NOMO-1 (cell line): ENCODE data around the gene CAMK1D.

Experiments used
- DNase-seq, 2 experiments: peaks; one replicate each; lab custom pipeline; 2025; ENCODE audit not compliant: unreplicated experiment in 2 of 2; lab: John Stamatoyannopoulos, UW

The CAMK1D gene

DNA sequence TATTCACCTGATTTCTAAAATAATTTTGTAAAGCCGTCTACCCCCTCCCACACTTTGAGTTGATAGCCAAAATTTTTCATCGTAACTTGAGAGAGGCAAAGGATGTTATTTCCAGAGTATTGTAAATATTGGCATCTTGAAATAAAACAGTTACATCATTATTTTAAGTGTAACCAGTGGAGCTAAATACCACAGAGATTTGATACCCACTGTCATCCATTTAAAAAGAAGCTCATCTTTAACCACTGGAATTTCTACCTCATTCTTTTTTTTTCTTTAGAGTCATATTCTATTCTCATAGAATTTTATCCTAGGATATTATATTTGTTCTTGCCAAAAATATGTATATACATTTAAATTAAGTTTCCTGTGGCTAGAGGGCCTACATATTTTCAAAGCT, 48.6 kb downstream of the CAMK1D start:
- no peak for DNase-seq

DNA sequence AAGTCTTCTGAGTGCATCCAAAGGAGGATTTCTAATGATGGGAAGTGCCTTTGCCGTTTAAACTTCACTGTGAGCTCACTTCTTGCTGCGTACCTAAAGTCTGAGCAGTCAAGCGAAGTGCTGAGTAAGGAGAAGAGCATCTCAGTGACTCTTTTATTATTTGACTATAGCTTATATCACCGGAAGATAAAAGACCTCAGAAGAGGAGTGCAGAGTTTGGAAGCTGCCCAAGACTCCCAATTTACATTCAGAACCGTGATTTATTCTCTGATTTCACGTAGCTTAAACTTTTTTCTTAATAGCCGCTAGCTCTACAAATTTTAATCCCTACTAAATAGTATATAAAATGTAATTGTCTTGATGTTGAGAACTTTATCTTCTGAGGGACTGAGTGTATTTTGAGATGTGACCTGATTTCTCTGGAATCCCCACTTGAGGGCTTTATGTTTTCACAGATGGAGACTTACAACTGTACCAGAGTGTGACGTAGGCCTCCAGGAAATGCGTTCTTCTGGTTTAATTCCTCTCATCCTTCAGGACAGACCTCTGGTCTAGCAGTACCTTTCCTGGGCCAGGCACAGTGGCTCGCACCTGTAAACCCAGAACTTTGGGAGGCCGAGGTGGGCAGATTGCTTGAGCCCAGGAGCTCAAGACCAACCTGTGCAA, 51.1 kb downstream of the CAMK1D start:
- DNase-seq = no peak

DNA sequence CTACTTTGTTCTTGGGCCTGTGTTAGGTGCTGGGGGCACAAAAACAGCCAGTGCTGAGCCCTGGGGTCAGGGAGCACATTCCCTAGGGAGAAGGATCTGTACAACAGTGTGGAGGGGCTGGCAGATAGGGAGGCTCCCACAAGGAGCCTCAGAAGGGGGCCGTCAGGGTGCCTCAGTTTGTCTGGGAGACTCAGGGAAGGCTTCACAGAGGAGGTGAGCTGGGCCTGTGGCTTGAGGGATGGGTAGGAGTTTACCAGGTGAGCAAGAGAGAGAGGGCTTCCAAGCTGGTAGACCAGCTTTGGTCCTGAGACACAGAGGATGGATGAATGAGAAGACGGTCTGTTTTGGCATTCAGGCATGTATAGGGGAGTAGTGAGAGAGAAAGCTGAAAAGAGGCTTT, 52.1 kb downstream of the CAMK1D start:
- DNase-seq = no peak

DNA sequence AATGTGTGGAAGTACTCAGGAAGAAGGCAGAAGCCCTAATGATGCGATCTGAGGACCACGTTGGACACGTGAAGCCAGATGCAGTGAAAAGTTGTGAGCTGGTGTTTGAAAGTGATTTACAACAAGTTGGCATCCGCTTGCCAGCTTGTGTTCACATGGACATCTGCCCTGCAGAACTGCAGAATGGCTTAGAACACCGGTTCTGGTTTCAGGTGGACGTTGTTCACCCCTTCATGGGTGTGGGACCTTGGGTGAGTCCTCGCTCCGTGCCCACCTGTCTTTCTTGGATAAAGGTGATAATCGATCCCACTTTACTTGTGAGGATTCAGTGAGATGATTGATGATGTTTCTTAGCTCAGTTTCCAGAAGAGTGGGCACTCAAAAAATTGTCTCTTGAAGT, 53.8 kb downstream of the CAMK1D start:
- DNase-seq = no peak

DNA sequence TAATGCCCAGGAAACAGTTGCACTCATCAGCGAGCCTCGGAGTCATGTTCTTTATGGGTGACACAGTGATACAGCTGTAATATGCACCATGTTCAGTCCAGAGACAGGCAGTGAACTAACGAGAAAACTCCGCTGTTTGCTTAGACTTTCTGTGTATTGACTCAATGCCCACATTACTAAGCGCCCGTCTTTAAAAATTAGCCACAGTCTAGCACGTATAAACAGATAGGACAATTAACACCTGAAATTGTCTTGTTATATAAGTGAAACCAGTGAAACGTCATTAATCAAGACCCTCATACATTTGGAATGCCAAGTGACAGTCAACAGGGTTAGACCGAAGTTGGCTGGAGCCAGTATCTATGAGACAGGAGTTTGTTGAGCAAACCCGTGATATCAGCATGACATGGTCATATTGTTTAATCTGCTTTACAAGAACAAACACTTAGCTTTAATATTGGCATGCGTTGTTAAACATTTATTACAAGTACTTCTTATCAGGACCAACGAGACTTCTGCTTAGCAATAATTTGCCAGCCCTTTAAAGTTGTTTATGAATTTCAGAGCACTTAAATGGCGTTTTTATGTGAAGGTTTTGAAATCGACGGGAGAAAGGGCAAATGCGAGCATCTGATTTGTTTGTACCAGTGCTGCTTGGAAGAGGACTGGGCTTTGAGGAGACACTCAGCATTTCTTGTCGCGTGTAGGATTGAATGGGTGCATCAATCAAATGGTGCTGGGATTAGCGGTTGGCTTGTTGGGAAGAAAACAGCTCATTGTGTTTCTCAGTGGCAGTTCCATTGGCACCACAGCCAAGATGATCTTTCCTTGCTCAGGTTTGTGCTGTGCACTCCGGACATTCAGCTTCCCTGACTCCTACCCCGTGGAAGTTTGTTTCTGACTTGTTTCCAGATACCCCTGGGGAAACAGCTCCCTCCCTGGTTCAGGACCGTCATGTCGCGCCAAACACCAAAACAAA, 56.3 kb downstream of the CAMK1D start:
- no peak for DNase-seq

DNA sequence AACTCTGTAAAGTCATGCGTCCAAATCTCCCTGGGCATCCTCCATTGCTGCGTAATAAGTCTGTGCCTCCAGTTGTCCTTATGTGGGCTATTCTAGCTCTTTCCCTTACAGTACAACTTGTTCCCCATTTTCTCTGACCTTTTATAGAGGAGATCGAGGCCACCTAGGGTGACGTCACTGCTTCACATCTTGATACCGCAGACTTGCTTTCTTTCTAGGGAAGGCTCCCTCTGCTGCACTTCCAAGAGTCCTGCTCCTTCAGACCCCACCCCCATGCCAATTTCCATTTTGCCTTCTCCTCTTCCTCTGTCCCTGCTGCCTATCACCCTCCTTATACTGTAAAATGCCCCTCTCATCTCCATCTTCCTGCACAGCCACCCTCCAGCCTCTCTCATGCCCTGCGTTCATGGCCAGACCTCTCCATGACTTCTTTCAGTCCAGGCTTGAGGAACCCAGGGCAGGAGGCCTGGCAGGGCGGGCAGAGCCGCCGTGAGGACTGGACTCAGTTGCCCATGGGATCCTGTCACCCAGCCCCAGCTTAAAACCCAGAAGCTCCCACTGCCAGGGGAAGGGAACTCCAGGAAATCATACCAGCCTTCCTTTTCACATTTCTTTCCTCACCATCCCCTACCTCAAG, 57.5 kb downstream of the CAMK1D start:
- DNase-seq = no peak

DNA sequence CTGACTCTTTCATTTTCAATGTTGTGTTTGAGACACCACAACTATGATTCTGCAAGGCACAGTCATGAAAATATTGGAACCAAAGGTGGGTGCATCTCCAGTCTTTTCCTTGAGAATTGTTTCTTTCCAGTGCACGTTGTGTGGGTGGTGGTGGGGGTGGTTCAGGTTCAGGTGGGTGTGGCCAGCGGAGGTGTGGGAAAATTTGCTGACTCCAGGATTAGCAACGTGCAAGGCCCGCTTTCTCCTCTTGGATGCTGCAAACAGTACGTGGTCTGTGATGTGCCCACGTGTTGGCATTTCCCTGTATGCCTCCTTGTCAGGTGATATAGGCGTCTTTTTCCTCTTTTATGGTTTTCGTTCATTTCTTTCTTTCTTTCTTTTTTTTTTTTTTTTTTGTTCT, 59.1 kb downstream of the CAMK1D start:
- no peak for DNase-seq

DNA sequence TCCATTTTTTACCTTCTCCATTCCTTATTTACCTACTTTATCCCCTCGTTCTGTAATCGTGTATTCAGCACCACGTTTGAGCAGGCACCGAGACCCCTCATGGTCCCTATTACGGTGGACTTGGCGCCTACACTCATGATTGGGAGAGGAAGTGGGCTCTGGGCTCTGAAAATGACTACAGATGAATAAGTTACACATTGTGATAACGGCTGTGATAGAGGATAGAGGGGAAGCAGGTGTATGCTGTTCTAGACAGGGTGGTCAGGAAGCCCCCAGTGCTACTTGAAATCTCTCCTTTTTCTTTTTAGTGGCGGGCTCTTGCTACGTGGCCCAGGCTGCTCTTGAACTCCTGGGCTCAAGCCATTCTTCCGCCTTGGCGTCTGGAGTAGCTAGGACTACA, 59.8 kb downstream of the CAMK1D start:
- no peak for DNase-seq

DNA sequence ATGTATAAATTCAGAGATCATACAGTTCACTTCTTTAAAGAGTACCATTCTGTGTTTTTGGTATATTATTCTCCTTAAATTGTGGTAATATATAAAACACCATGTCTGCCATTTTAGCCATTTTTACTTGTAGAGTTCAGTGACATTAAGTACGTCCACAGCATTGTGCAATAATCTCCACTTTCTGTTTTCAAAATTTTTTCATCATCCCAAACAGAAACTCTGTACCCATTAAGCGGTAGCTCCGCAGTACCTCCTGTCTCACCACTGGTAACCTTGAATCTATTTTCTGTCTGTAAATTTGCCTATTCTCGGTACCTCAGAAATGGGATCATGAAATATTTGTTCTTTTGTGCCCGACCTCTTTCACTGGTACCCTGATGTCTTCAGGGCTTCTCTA, 60.3 kb downstream of the CAMK1D start:
- no peak for DNase-seq

DNA sequence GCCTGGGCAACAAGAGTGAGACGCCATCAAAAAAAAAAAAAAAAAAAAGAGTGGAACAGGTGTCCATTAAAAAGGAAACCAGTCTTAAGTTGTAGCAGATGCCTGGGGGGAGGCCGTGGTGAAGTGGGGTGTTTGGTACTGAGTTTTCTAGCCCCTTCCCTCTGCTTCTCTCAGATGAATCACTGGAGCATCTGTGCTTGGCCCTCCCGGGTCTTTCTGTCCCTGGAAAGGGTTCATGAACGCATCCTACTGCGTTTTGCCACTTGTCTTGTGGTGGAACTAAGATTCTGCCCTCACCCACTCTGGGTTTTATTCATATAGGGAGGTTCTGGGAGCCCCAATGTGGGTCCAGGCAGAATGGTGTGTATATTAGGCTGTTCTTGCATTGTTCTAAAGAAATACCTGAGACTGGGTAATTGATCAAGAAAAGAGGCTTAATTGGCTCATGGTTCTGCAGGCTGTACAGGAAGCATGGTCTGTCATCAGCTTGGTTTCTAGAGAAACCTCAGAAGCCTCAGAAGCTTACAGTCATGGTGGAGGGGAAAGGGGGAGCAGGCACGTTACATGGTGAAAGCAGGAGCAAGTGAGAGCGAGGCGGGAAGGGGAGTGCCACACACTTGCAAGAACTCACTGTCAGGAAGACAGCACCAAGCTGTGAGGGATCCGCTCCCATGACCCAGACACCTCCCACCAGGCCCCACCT, 63.5 kb downstream of the CAMK1D start:
- DNase-seq = no peak

DNA sequence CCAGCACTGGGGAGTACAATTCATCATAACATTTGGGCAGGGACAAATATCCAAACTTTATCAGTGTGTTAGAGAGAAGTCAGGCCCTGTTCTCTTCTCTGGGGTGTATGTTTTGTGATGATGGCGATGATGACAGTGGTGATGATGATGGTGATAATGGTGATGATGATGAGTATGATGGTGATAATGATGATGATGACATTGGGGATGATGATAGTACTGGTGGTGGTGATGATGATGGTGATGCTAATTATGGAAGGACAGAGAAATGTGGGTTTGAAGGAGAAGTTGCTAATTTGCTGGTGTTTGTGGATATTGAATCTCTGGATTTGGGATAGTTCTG, 64.0 kb downstream of the CAMK1D start:
- DNase-seq = no peak

DNA sequence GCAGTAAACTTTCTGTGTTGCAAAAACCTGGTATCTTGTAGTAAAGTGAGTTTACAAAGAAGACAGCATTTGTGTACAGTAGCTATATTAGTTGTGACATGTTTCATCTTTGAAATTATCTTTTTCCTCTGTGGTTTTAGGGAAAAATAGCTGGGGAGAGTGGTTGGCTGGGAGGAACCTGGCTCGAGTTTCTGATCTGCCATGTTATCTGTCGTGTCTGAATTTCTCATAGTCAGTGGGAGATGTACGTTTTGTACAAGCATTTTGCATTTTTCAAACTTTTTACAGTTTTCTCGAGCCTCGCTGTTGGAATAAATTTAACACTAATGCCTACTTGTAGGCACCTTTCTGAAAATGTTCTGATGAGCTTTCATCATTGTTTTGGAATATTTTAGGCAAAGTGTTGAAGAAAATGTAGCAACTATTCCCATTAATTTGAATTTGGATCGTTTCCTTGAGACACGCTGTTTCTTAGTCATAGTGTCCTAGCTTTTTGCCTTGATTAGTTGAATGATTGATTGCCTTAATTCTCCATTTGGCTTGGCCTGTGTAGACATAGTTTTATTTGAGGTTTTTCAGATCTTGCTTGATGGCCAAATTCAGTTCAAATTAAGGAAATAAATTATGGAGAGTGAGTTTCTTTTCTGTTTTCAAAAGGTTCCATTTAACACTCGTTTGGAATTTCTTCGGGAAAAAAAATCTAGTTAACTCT, 65.1 kb downstream of the CAMK1D start:
- no peak for DNase-seq

DNA sequence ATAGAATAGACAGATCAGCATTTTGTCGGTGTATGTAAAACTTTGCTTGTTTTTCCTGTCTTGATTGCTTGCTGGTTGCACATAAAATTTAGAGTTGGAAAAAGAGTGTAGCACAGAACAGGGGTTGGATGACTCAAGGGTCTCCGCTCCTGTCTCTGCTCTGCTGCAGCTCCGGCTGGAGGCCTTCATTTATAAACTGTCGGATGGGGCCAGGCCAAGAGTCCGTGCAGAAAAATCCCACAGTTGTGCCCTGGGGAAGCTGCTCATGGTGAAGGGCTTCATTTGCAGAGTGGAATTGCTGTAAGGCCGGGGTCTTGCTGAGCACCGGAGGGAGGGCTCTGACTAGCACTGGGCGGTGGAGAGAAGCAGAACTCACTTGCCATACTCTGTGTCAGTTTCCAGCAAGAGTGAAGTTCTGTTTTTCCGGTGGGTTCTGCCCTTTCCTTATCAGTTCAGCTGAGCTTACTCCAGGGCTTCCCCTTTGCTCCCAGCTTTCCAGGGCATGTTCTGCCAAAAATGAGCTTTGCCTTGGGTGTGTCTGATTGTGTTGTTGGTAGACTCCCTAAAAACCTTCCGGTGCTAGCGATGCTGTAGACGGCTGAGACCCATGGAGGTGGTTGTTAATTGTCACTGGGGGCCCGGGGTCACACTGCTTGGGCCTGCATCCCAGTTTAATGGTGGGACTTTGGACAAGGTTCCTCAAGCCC, 67.2 kb downstream of the CAMK1D start:
- DNase-seq = no peak

DNA sequence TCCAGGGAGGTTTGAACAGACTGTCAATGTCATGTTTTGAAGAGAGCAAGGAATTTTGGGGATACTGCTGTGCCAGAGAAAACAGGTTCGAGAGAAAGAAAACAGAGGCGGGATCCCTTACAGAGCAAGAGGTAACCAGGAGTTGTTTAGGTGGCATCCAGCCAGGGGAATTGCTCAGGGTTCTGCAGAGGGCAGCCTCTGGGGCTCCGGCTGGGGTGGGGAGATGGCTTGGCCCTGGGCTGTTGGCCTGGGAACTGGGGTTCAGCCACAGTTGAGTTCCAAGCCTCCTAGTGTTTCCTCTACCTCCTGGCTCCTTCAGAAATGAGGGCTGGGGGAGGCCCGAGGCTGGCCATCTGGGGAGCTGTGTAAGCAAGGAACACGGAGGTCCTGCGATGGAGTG, 68.0 kb downstream of the CAMK1D start:
- no peak for DNase-seq

DNA sequence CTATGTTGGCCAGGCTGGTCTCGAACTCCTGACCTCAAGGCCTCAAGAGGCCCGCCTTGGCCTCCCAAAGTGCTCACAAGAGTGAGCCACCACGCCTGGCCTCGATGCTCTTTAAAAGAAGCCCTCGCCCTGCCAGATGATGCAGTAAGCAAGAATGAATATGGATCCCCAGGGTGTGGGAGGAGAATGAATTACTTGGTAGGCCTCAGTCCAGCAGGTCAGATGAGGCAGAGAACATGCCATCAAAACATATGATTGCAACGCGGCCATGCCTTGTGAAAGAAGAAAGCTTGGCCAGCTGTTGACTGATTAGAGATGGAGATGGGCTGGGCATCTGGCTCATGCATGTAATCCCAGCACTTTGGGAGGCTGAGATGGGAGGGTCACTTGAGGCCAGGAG, 68.7 kb downstream of the CAMK1D start:
- no peak for DNase-seq

DNA sequence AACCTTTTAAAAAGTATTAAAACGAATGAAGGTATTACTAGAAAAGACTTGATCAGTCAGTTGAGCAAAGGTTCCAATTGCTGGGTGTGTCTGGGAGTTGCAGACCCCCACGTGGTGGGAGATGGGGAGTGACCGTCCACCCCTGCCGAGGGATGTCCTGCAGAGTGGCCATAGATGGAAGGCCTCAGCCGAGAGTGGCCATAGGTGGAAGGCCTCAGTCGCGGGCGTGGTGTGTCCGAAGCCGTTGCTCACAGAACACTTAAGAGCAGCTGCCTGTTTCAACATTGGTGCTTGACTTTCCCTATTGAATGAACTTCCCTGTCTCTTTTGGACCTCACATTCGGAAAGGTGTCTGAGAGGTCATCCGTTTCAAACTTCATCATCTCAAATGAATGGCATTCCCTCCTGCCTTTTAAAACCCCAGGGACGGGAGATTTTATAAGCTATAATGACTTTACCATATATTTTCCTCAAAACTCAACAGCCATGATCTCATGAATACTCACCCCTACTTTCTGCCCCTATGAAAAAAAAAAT, 69.4 kb downstream of the CAMK1D start:
- no peak for DNase-seq

DNA sequence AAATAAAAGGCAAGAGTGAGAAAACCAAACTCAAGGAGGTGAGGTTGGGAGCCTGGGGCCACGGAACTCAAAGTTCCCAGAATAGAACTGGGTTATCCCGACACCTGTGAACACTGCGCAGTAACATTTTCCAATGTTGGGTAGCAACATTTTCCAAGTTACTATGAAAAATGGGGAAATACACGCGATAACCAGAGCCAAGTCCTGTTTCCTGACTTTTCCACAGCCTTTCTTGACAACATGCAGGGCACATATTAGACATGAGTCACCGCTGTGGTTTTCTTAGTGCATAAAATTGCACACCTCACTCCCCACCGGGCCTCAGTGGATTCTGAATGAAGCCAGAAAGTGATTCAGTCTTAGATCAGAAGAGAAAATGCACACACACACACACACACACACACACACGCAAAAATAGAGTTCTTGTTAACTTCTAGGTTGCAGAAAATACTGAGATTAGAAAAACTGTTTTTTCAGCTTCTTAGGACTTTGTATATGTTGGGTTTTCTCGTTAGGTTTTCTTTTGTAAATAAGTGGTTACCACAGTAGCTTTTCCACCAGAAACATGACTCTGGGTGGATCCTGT, 70.0 kb downstream of the CAMK1D start:
- DNase-seq = peak; percentile 0 to 6

DNA sequence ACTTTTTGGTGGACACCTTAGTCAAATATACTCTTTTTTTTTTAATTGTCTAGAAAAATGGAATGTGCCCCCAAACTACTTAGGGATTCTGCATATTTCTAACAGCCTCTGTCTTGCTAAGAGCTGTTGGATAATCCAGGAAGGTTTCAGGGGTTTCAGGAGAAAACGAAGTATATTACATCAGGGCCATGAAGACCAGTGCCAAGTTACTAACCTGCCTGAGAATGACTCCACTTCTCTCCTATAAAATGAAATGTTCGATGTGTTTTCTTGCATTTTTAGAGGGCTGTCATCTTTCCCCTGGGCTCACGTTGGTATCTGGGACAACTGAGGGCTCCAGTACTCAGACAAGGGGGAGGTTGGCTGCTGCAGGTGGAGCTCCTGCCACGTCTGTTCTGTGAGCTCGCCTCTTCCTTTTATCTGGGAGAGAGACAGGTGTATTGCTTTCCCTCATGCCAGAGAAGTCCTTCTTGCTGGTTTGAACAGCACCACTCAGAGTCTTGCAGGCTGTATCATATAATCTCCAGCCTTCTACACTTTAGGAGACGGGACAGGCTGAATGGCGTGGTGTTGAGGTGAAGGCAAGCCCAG, 71.3 kb downstream of the CAMK1D start:
- DNase-seq = no peak

DNA sequence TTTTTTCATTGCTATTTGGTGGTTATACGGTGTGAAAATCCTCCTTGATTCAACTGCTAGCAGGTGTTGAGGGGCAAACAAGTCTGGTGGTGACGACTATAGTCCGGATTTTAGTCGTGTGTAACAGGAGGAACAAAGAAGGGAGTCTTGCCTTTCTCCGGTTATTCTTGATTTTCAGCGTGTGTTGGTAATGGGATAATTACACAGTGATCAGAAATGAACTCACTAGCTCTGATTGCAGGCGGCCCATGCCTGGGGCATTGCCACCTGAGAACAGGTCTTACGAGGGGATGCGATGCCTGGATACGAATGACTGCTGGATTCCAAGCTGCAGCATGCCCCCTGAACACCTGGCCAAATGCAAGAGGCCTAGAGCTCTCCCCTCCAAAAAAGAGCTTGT, 72.8 kb downstream of the CAMK1D start:
- no peak for DNase-seq
